Transverse colon (tissue), 4 donors: ENCODE data around the gene HOXC9.

Experiments
- CTCF ChIP-seq, 5 experiments: fragments of 200-600 bp in 3 of 5; fragments of 450-650 bp in 2 of 5; sonication (generic) in 3 of 5; IDR thresholded peaks; 1 replicate in 2 of 5; 2 replicates in 3 of 5; pipeline ENCODE4 v1.5.1; 2016 to 2017; ENCODE audit warnings: antibody characterized with exemption in 5 of 5, inconsistent platforms in 3 of 5, mild to moderate bottlenecking in 2 of 5, moderate library complexity in 1 of 5
- POLR2A ChIP-seq: fragments of 450-650 bp; IDR thresholded peaks from one replicate; pipeline ENCODE4 v1.6.1; 2016; ENCODE audit warnings: antibody characterized with exemption, mild to moderate bottlenecking, moderate library complexity
- POLR2AphosphoS5 ChIP-seq, 3 donors: sonication (generic); formaldehyde crosslinking; IDR thresholded peaks; one replicate each; pipeline ENCODE4 v1.6.1; 2016; ENCODE audit warnings: antibody characterized with exemption in 3 of 3

- TF ChIP-seq POLR2A: no peak
- TF ChIP-seq CTCF (IDR thresholded peaks at IDR 0.05): no peak
- no peak for TF ChIP-seq POLR2AphosphoS5 (IDR thresholded peaks at IDR 0.05)
Observed at GRCh38 chr12:54004841-54005530, 5.0 kb downstream of the HOXC9 start.
